Fibroblast of lung (primary cell): ENCODE results near the gene NECAP2.

Experiments used
- EZH2 ChIP-seq: IDR thresholded peaks from 2 replicates; pipeline ENCODE4 v1.5.1; 2012; ENCODE audit warnings: low read length, control low read depth, mild to moderate bottlenecking; ENCODE audit errors: missing control alignments
- TF ChIP-seq, protein P1 (sequence below), 2 donors: IDR thresholded peaks in 1 of 2; conservative IDR thresholded peaks in 1 of 2; 1 replicate in 1 of 2; 2 replicates in 1 of 2; pipeline ENCODE4 v1.5.1; 2011 to 2012; ENCODE audit warnings: low read length in 2 of 2, control low read depth in 1 of 2, inconsistent platforms in 1 of 2, low read depth in 1 of 2, mild to moderate bottlenecking in 1 of 2

DNA sequence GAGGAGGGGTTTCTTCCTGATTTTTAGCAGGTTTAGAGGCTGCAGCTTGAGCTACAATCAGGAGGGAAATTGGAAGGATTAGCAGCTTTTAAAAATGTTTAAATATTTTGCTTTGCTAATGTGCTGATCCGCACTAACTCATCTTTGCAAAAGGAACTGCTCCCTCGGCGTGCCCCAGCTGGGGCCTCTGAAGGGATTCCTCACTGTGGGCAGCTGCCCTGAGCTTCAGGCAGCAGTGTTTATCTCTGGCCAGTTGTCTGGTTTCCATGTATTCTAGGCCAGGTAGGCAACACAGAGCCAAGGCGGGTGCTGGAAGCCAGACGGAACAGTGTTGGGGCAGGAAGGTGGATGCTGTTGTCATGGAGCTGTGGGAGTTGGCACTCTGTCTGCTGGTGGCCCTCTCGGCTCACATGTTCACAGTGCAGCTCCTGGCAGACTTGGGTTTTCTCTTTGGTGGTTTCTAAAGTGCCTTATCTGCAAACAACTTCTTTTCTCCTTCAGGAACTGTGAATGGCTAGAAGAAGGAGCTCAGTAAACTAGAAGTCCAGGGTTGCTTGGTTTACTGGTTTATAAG, 18.9 kb downstream of the NECAP2 start:
- TF ChIP-seq, protein P1, sequence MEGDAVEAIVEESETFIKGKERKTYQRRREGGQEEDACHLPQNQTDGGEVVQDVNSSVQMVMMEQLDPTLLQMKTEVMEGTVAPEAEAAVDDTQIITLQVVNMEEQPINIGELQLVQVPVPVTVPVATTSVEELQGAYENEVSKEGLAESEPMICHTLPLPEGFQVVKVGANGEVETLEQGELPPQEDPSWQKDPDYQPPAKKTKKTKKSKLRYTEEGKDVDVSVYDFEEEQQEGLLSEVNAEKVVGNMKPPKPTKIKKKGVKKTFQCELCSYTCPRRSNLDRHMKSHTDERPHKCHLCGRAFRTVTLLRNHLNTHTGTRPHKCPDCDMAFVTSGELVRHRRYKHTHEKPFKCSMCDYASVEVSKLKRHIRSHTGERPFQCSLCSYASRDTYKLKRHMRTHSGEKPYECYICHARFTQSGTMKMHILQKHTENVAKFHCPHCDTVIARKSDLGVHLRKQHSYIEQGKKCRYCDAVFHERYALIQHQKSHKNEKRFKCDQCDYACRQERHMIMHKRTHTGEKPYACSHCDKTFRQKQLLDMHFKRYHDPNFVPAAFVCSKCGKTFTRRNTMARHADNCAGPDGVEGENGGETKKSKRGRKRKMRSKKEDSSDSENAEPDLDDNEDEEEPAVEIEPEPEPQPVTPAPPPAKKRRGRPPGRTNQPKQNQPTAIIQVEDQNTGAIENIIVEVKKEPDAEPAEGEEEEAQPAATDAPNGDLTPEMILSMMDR (conservative IDR thresholded peaks at IDR 0.05 in 1 of 2, IDR thresholded peaks at IDR 0.05 in 1 of 2; ENCODE audit: low read depth in 1 of 2, low read length in 2 of 2) = no peak
- no peak for TF ChIP-seq EZH2
